ENCODE data around the gene CCT6B.

Gene CCT6B

DNA sequence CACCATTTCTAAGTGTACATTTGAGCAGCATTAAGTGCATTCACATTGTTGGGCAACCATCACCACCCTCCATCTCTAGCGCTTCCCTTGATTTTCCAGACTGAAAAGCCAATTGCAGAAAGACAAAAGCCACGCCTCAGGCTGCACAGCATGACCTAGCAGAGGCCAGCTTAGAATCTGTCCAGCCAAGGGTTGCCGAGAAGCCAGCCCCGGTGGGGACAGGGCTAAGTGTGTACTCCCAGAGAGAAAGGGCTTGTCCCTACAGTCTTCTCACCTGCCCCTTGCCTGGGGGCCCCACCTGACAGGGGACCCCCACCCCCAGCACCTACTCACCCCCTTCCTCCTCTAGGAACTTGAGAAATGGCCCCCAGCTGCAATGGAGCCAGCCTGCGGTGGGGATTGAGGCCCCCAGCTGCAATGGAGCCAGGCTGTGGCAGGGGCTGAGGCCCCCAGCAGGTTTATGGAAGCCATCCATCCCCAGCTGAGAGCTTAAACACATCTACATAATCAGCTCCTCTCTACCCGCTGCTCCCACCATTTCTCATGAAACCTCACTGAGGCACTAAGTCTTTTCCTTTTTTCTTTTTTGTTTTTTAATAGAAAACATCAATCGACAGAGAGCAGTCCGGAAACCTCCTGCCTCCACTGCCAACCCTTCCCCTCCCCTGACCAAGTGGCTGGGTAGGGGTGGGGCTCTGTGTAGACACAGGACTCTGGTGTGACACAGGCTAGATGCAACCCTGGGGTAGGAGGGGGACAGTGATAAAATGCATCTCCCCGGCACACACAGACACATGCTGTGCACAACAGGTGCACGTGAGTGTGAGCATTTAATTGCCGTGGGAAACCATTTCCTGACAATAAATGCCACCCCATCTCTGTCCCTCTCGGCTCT, 77.9 kb downstream of the CCT6B start:
- no peak for DNase-seq (ENCODE audit: low spot score)

DNA sequence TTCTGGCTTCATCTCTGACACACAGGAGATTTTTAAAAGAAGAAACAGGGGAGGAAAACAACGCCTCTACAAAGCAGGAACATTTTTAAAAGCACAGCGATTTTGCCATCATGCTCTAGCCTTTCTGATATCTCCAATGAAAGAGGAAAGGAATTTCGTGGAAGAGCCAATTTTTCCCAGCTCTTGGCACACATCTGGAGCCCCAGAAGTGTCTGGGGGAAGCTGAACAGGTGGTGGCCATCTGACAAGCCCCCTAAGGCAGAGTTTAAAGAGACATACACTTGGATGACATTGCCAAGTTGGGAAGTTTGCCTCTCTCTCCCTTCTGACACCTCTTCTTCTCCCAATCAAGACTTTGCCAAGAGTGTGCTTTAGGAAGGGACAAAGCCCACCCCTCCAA, 82.1 kb downstream of the CCT6B start:
- DNase-seq (ENCODE audit: low spot score) = no peak

All from RKO (cell line).